ENCODE measurements around the gene DUS1L. TPM values are rescaled to one million over a fixed set of nuclear protein-coding genes. Genes with fewer than 3 reads are reported as not detected.

Gene DUS1L
- total and polyA plus RNA-seq, 8 donors: 63.2 to 286 (median 116) TPM

DNA sequence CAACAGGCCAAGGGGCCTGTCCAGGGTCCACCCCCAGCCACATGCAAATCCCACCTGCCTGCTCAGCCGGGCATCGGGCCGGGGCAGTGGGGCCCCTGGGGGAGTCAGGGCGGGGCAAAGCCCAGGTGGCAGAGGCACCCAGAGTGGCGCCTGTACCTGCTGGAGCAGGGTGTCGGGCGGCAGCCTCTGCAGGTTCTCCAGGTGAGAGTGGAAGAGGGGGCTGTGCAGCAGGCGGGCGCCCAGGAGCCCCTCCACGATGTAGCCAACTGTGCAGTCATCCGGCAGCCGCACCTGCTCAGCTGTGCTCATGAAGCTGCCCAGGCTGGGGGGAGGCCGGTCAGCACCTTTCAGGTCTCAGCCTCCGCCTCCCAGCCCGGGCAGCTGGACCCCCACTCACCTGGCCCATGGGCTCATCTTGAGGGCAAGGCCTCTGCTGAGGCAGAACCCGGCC is 16.1 kb downstream of the DUS1L start:
- 85 to 100% (median 90%) methylated on average over 4 to 16 of the region's 16 CpGs for WGBS, 5 donors
- DNase-seq: no peak

DNA sequence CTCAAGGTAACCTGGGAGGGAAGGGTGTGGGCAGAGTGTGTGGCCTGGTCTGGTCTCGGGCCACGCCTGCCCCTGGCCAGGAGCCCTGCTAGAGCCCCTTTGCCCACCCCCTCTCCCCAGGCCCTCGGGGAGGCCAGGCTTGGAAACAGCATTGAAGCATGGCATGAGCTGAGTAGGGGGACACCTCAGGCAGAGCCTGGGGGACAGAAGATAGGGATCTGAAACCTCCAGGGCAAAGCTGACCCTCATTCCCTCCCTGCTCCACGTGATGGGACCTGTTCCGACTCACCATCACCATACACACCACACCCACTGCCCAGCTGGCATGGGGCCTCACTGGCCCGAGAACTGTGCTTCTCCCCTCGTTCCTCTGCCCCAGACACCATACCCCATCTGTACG is 16.5 kb downstream of the DUS1L start:
- TF ChIP-seq EP300 (IDR thresholded peaks at IDR 0.05): no peak
- TF ChIP-seq POLR2AphosphoS5 (IDR thresholded peaks at IDR 0.05): no peak
- TF ChIP-seq, protein P1, sequence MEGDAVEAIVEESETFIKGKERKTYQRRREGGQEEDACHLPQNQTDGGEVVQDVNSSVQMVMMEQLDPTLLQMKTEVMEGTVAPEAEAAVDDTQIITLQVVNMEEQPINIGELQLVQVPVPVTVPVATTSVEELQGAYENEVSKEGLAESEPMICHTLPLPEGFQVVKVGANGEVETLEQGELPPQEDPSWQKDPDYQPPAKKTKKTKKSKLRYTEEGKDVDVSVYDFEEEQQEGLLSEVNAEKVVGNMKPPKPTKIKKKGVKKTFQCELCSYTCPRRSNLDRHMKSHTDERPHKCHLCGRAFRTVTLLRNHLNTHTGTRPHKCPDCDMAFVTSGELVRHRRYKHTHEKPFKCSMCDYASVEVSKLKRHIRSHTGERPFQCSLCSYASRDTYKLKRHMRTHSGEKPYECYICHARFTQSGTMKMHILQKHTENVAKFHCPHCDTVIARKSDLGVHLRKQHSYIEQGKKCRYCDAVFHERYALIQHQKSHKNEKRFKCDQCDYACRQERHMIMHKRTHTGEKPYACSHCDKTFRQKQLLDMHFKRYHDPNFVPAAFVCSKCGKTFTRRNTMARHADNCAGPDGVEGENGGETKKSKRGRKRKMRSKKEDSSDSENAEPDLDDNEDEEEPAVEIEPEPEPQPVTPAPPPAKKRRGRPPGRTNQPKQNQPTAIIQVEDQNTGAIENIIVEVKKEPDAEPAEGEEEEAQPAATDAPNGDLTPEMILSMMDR (IDR thresholded peaks at IDR 0.05): no peak
- no peak for TF ChIP-seq POLR2A (IDR thresholded peaks at IDR 0.05)
- WGBS, 5 donors: 74 to 86% (median 83%) methylated on average over 5 to 8 of the region's 8 CpGs
- Histone ChIP-seq H3K4me3 (no peak overlapping the region), H3K27ac (no peak overlapping the region), H3K9me3 (no peaks in the 10 kb centered on the region), H3K27me3 (no peaks in the 10 kb centered on the region), H3K4me1 (peaks cover 28 to 48% (median 42%) of the 10 kb centered on the region in 4 donors), H3K36me3 (peaks cover 3 to 50% (median 43%) of the 10 kb centered on the region in 4 donors)
- no peak for DNase-seq
- intact Hi-C loops (cut with DNase I; ENCODE audit: low total_unique reads): no loop called here

More for the DNA sequence above, 16.1 kb downstream of the DUS1L start:
- Histone ChIP-seq H3K4me3 (no peak overlapping the region), H3K27ac (no peak overlapping the region), H3K36me3 (peaks cover 5 to 54% (median 47%) of the 10 kb centered on the region in 4 donors), H3K4me1 (peaks cover 28 to 52% (median 46%) of the 10 kb centered on the region in 4 donors), H3K9me3 (no peaks in the 10 kb centered on the region), H3K27me3 (no peaks in the 10 kb centered on the region)
- intact Hi-C loops (cut with DNase I; ENCODE audit: low total_unique reads): no loop called here
- no peak for TF ChIP-seq POLR2A (IDR thresholded peaks at IDR 0.05)
- TF ChIP-seq, protein P1 (IDR thresholded peaks at IDR 0.05): no peak
- no peak for TF ChIP-seq POLR2AphosphoS5 (IDR thresholded peaks at IDR 0.05)
- TF ChIP-seq EP300 (IDR thresholded peaks at IDR 0.05): no peak

DNA sequence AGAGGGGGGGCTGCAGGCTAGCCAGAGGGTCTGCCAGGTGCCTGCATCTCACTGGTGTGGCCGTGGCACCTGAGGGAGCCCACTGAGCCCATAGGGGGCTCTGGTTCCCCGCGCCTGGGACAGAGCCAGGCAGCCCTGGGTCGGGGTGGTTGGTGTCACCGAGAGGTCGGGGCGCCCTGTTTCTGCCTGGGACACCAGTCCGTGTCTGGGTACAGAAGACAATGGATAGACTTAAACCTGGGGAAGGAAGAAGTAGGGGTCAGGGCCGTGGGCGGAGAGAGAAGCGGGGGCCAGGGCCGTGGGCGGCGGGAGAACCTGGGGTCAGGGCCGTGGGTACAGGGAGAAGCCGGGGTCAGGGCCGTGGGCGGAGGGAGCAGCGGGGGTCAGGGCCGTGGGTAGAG is 17.0 kb downstream of the DUS1L start:
- 87 to 94% (median 88%) methylated on average over 18 to 20 of the region's 20 CpGs for WGBS, 5 donors
- no peaks in the 10 kb centered on the region for H3K9me3 ChIP-seq
- intact Hi-C loops (cut with DNase I; ENCODE audit: low total_unique reads): no loop called here
- no peaks in the 10 kb centered on the region for H3K27me3 ChIP-seq
- peaks cover 3 to 45% (median 38%) of the 10 kb centered on the region in 4 donors for H3K36me3 ChIP-seq
- no peak overlapping the region for H3K4me3 ChIP-seq
- no peak for DNase-seq
- no peak for TF ChIP-seq POLR2A (IDR thresholded peaks at IDR 0.05)
- TF ChIP-seq, protein P1 (IDR thresholded peaks at IDR 0.05): no peak
- no peak for TF ChIP-seq POLR2AphosphoS5 (IDR thresholded peaks at IDR 0.05)
- TF ChIP-seq EP300 (IDR thresholded peaks at IDR 0.05): no peak
- H3K4me1 ChIP-seq: peaks cover 23 to 43% (median 37%) of the 10 kb centered on the region in 4 donors
- H3K27ac ChIP-seq: no peak overlapping the region

DNA sequence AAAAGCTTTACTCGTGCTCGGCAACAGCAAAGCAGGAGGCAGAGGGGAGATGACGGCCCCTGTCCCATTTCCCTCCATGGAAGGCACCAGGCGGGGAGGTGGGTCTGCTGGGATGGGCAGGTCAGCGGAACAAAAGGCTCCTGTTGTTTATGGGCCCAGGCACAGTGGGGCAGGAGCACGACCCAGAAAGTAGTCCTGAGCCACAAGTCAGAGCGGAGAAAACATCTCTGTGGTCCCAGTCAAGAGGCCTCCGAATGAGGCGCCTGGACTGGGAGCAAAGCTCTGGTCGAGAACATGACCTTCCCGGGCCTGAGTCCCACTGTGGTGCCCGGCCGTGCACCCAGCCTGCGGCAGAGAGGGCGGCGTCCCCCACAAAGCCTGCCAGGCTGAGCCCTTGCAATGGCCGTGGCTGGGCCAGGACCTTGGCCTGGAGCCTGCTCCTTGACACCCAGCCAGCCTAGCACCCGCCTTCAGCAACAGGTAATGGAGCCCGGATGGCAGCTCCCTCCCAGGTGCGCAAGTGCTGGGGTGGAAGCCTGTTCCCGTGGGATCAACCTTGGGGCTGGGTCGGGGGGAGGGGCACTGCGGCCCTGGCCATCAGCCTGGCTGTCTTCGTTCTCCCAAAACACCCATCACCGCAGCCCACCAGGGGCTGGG is 17.6 kb downstream of the DUS1L start:
- no peak for DNase-seq
- H3K4me3 ChIP-seq: no peak overlapping the region
- no peaks in the 10 kb centered on the region for H3K9me3 ChIP-seq
- H3K36me3 ChIP-seq: peaks cover 3 to 40% (median 35%) of the 10 kb centered on the region in 4 donors
- 86 to 91% (median 87%) methylated on average over 18 to 25 of the region's 25 CpGs for WGBS, 5 donors
- H3K27me3 ChIP-seq: no peaks in the 10 kb centered on the region
- no peak for TF ChIP-seq POLR2A (IDR thresholded peaks at IDR 0.05)
- H3K4me1 ChIP-seq: peaks cover 18 to 38% (median 32%) of the 10 kb centered on the region in 4 donors
- intact Hi-C loops (cut with DNase I; ENCODE audit: low total_unique reads): no loop called here
- no peak overlapping the region for H3K27ac ChIP-seq

DNA sequence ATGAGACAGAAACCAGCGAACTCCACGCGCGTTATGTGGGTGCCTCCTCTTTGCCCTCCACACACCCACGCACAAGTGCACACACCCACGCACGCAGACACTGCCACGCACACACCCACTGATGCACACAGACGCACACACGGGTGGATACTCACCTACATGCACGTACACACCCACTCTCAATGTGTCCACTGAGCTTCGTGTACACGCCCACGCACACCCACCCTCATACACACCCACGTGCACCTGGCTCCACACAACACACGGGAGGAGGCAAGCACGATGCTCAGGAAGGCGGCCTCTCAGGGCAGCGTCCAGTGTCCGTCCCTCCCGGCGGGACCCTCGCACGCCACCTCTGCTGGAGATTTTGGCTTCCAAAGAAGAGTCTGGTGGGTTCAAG is 18.2 kb downstream of the DUS1L start:
- DNase-seq: no peak
- Histone ChIP-seq H3K9me3 (no peaks in the 10 kb centered on the region), H3K36me3 (peaks cover 3 to 40% (median 35%) of the 10 kb centered on the region in 4 donors), H3K4me1 (peaks cover 12 to 31% (median 25%) of the 10 kb centered on the region in 4 donors), H3K27me3 (no peaks in the 10 kb centered on the region), H3K4me3 (no peak overlapping the region), H3K27ac (no peak overlapping the region)
- 84 to 94% (median 90%) methylated on average over 20 to 24 of the region's 24 CpGs for WGBS, 5 donors
- TF ChIP-seq EP300 (IDR thresholded peaks at IDR 0.05): no peak
- TF ChIP-seq POLR2AphosphoS5 (IDR thresholded peaks at IDR 0.05): no peak
- TF ChIP-seq POLR2A (IDR thresholded peaks at IDR 0.05): no peak
- TF ChIP-seq, protein P1 (IDR thresholded peaks at IDR 0.05): no peak
- intact Hi-C loops (cut with DNase I; ENCODE audit: low total_unique reads): no loop called here

Measured in stomach (tissue), 9 donors.